ENCODE data around the gene KLC1. TPM values are rescaled to one million over a fixed set of nuclear protein-coding genes. Genes with fewer than 3 reads are reported as not detected.

KLC1 gene
- total RNA-seq, 4 donors from 2014 or later: 236 to 340 (median 281) TPM

DNA sequence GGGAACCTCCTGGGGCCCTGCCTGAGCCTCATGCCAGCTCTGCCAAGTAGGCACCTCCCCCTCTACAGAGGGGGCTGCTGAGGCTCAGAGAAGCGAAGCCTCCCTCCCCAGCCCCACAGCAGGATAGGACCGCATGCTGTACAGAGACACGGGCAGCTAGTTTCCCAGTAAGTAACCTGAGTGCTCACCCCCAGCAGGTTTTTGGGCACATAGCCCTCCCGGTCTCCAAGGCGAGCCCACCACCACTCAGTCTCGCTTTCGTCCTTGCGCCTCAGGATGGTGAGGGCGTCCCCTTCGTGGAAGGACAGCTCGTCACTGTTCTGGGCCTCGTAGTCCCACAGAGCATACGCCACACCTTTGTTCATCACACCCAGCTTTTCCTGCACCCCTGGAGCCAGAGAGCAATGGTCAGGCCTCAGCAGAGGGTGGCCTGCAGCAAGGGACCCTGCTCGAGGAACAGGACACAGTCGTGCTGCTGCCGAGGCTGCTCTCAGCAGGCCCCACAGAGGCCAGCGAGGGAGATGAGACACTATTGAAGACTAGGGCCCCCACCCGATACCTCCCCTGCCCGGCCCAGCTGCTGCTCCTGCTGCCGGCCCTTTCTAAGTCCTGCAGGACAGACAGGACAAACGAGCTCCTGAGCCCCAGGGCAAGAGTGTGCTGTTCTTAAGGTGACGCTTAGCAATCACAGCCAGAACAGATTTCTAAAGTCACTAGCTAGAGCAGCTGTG is 107.0 kb downstream of the KLC1 start:
- H3K36me3 ChIP-seq: peaks cover 58 to 67% of the 10 kb centered on the region in 2 donors
- H3K9me3 ChIP-seq: no peaks in the 10 kb centered on the region
- H3K27ac ChIP-seq: peak overlapping the region; percentile 86 to 94 (median 94)
- no peak overlapping the region for H3K4me3 ChIP-seq (replicated peaks in 1 of 3)
- peaks cover 16 to 28% of the 10 kb centered on the region in 2 donors for H3K4me1 ChIP-seq
- TF ChIP-seq, protein P1, sequence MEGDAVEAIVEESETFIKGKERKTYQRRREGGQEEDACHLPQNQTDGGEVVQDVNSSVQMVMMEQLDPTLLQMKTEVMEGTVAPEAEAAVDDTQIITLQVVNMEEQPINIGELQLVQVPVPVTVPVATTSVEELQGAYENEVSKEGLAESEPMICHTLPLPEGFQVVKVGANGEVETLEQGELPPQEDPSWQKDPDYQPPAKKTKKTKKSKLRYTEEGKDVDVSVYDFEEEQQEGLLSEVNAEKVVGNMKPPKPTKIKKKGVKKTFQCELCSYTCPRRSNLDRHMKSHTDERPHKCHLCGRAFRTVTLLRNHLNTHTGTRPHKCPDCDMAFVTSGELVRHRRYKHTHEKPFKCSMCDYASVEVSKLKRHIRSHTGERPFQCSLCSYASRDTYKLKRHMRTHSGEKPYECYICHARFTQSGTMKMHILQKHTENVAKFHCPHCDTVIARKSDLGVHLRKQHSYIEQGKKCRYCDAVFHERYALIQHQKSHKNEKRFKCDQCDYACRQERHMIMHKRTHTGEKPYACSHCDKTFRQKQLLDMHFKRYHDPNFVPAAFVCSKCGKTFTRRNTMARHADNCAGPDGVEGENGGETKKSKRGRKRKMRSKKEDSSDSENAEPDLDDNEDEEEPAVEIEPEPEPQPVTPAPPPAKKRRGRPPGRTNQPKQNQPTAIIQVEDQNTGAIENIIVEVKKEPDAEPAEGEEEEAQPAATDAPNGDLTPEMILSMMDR (IDR thresholded peaks at IDR 0.05): no peak
- TF ChIP-seq POLR2A (IDR thresholded peaks at IDR 0.05): no peak
- no peaks in the 10 kb centered on the region for H3K27me3 ChIP-seq
- WGBS, 2 donors: 88 to 92% methylated on average over 17 to 19 of the region's 22 CpGs
- DNase-seq: no peak
- intact Hi-C loops (cut with DNase I): no loop called here

DNA sequence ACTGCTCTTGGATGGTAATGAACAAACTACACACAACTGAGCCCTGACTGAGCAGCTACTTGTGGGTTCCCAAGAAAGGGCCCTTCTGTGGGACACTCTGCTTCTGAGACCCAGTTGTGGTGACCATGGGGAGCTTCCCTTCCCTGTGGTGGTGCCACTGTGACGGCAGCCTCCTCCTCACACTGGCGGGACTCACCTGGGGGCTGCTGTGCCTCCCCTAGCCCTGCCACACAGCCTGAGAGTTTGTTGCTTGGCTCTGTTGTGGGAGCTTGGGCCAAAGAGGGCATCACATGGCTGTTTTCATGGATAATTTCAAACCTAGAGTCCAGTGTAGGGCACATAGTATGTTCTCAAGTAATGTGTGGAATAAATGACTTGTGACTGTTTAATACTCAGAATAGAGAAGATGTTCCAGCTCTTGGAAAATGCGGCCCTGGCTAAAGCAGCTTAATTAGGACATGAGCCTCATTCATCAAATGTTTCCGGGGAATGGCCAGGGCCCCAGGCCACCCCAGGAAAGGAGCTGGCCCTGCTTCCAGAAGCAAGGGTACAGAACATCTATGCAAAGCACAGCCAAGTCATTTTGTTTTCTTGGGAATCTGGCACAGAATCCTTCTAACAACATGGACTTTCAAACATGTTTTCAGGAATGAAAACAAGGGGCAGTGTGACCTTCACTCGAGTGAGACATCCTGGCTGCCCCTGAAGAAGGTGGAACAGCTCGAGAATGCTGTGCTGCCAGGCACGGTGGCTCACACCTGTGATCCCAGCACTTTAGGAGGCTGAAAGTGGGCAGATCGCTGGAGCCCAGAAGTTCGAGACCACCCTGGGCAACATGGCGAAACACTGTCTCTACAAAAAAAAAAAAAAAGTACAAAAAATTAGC is 107.8 kb downstream of the KLC1 start:
- Histone ChIP-seq H3K27me3 (no peaks in the 10 kb centered on the region), H3K27ac (peak overlapping the region; percentile 86 to 94 (median 94)), H3K4me3 (replicated peaks in 1 of 3) (no peak overlapping the region), H3K36me3 (peaks cover 62 to 75% of the 10 kb centered on the region in 2 donors), H3K4me1 (peaks cover 20 to 36% of the 10 kb centered on the region in 2 donors), H3K9me3 (no peaks in the 10 kb centered on the region)
- intact Hi-C loops (cut with DNase I): no loop called here
- 60 to 69% methylated on average over 10 of the region's 10 CpGs for WGBS, 2 donors
- peak; percentile 61 to 77 for DNase-seq
- TF ChIP-seq, protein P1 (IDR thresholded peaks at IDR 0.05): no peak
- TF ChIP-seq POLR2A (IDR thresholded peaks at IDR 0.05): peak in 1 of 2 donors; percentile 44

DNA sequence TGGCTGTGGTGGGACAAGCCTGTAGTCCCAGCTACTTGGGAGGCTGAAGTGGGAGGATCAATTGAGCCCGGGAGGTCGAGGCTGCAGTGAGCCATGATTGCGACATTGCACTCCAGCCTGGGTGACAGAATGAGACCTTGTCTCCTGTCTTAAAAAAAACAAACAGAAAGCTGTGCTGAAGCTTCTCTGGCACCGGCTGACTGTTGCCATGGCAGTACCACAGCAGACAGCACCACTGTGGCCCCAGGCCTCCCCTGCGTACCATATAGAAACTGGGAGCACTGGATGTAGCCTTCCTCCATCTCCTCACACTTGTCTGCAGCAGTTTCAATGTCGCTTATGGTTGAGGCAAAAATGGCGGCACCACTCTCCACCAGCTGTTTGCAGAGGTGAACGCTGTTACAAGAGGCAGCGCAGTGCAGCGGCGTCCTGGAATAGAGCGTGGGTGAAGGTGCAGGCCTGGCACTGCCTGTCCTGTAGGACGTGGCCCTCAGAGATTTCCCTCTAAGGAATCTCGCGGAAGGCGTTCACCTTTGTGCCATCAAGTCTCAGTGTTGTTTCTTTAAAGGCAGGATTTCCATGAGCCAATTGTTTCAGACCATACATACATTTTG is 108.5 kb downstream of the KLC1 start:
- Histone ChIP-seq H3K27ac (peak overlapping the region; percentile 86 to 94 (median 94)), H3K4me1 (peaks cover 27 to 44% of the 10 kb centered on the region in 2 donors), H3K36me3 (peaks cover 65 to 71% of the 10 kb centered on the region in 2 donors), H3K27me3 (no peaks in the 10 kb centered on the region), H3K4me3 (replicated peaks in 1 of 3) (no peak overlapping the region), H3K9me3 (no peaks in the 10 kb centered on the region)
- DNase-seq: no peak
- WGBS, 2 donors: 94 to 96% methylated on average over 16 of the region's 16 CpGs
- no peak for TF ChIP-seq POLR2A (IDR thresholded peaks at IDR 0.05)
- TF ChIP-seq, protein P1 (IDR thresholded peaks at IDR 0.05): no peak
- intact Hi-C loops (cut with DNase I): no loop called here

DNA sequence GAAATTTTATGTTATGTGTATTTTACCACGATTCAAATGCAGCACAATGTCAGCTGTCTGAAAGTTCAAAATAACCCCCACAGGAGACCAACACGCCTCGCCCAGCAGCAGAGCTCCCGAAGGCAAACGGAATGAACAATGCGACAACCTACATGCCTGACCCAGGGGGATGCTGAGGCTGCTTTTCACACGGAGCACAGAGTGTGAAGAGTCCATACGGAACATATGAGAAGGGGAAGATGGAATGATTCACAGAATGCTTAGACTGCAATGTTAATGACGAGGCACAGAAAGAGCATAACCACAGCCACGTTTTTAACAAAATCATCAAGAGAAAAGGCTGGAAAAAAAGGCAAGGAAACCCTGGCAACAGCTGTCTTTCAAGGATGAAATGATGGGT is 109.2 kb downstream of the KLC1 start:
- DNase-seq: no peak
- Histone ChIP-seq H3K4me1 (peaks cover 31 to 49% of the 10 kb centered on the region in 2 donors), H3K27me3 (no peaks in the 10 kb centered on the region), H3K27ac (peak overlapping the region in 2 of 3 donors; percentile 46 to 94), H3K4me3 (replicated peaks in 1 of 3) (no peak overlapping the region), H3K36me3 (peaks cover 61 to 65% of the 10 kb centered on the region in 2 donors), H3K9me3 (no peaks in the 10 kb centered on the region)
- intact Hi-C loops (cut with DNase I): no loop called here
- 85 to 91% methylated on average over 10 of the region's 10 CpGs for WGBS, 2 donors
- TF ChIP-seq, protein P1 (IDR thresholded peaks at IDR 0.05): no peak
- no peak for TF ChIP-seq POLR2A (IDR thresholded peaks at IDR 0.05)
